Dermis blood vessel endothelial cell (primary cell): ENCODE data around the gene USP31. TPM values are rescaled to one million over a fixed set of nuclear protein-coding genes. Genes with fewer than 3 reads are reported as not detected.
"Not testable (repeated sequence)": the region's sequence is repeated elsewhere in the genome, so short reads cannot be mapped to it uniquely, and the experiment has no call there.

ENCODE experiments used
- DNase-seq: peaks from one replicate; pipeline ENCODE4 v3.0.0; 2010
- total RNA-seq: library from RNA; depleted of rRNA; stranded (reverse); fragments of >200 nt; gene quantifications from 2 replicates; pipeline ENCODE4 v1.2.3, GENCODE V29; 2014

USP31 gene
- total RNA-seq, 1 donor from 2014 or later: 43.7 TPM

- no peak for DNase-seq
Observed at GRCh38 chr16:23158114-23158513, 8.9 kb upstream of the USP31 start.

GRCh38 chr16:23156946-23157460, 7.8 kb upstream of the USP31 start:
- no peak for DNase-seq

GRCh38 chr16:23156110-23156509, 6.9 kb upstream of the USP31 start:
- DNase-seq: no peak

GRCh38 chr16:23155445-23156049, 6.3 kb upstream of the USP31 start:
- DNase-seq: peak; percentile 56

- no peak for DNase-seq
Observed at GRCh38 chr16:23152386-23153178, 3.3 kb upstream of the USP31 start.

- no peak for DNase-seq
Observed at GRCh38 chr16:23149993-23150364, 727 bp upstream of the USP31 start.

- peak; percentile 78 for DNase-seq
Observed at GRCh38 chr16:23148513-23149266, 562 bp downstream of the USP31 start.

- peak; percentile 45 for DNase-seq
Observed at GRCh38 chr16:23148166-23148512, 1.1 kb downstream of the USP31 start.

- DNase-seq: peak; percentile 14
Observed at GRCh38 chr16:23147666-23148065, 1.6 kb downstream of the USP31 start.

GRCh38 chr16:23146877-23147601, 2.2 kb downstream of the USP31 start:
- peak; percentile 48 for DNase-seq

GRCh38 chr16:23145608-23146007, 3.6 kb downstream of the USP31 start:
- peak; percentile 67 for DNase-seq

GRCh38 chr16:23145186-23145585, 4.1 kb downstream of the USP31 start:
- peak; percentile 38 for DNase-seq

GRCh38 chr16:23144393-23144792, 4.9 kb downstream of the USP31 start:
- DNase-seq: not testable (repeated sequence)

GRCh38 chr16:23143391-23143790, 5.9 kb downstream of the USP31 start:
- no peak for DNase-seq

GRCh38 chr16:23141959-23142740, 7.1 kb downstream of the USP31 start:
- peak; percentile 27 for DNase-seq

- no peak for DNase-seq
Observed at GRCh38 chr16:23141500-23141899, 7.8 kb downstream of the USP31 start.

- no peak for DNase-seq
Observed at GRCh38 chr16:23141033-23141432, 8.2 kb downstream of the USP31 start.

GRCh38 chr16:23140107-23140506, 9.1 kb downstream of the USP31 start:
- no peak for DNase-seq

GRCh38 chr16:23137818-23138217, 11.4 kb downstream of the USP31 start:
- no peak for DNase-seq

- DNase-seq: no peak
Observed at GRCh38 chr16:23137256-23137655, 12.0 kb downstream of the USP31 start.

- DNase-seq: peak; percentile 96
Observed at GRCh38 chr16:23134274-23134673, 15.0 kb downstream of the USP31 start.
